ENCODE measurements around the gene KRTAP10-10. TPM values are rescaled to one million over a fixed set of nuclear protein-coding genes. Genes with fewer than 3 reads are reported as not detected.

KRTAP10-10 gene
- total and polyA plus RNA-seq, 2 of the 8 experiments (the other 6 are each of a cell fraction or from before 2014, with no cell fraction given), result not detected

- TF ChIP-seq CHD7 (IDR thresholded peaks at IDR 0.05; ENCODE audit: insufficient replicate concordance, low read length) (no peak), SAP30 (IDR thresholded peaks at IDR 0.05; ENCODE audit: insufficient read depth, insufficient replicate concordance, low read length) (no peak)
Observed at GRCh38 chr21:44657635-44658540, 20.7 kb downstream of the KRTAP10-10 start, which contains the start of gene KRTAP12-3 (continued).

All from H1 (cell line).